SK-N-MC (cell line): Measurements from ENCODE around the gene DDX1.

Experiments used
- DNase-seq: peaks from one replicate; pipeline ENCODE4 v3.0.0-alpha.2; 2011; ENCODE audit warnings: low read depth, low spot score
- H3K27ac ChIP-seq: fragments of 200-600 bp; sonication (generic); 2 replicates; pipeline ENCODE4 v1.5.1; 2016; ENCODE audit warnings: mixed run types
- H3K36me3 ChIP-seq: fragments of 200-600 bp; sonication (generic); 2 replicates; pipeline ENCODE4 v1.6.1; 2017; ENCODE audit warnings: antibody characterized with exemption, low read length, mixed read lengths; ENCODE audit not compliant: insufficient read depth
- H3K4me3 ChIP-seq: fragments of 200-600 bp; sonication (generic); 2 replicates; pipeline ENCODE4 v1.5.1; 2016
- H3K9ac ChIP-seq: fragments of 200-600 bp; sonication (generic); 2 replicates; pipeline ENCODE4 v1.8.0; 2017; ENCODE audit warnings: mixed run types, mixed read lengths; ENCODE audit not compliant: insufficient read length
- H3K9me3 ChIP-seq: fragments of 200-600 bp; sonication (generic); 2 replicates; pipeline ENCODE4 v1.6.1; 2017; ENCODE audit warnings: low read depth, mild to moderate bottlenecking, antibody characterized with exemption, low read length, moderate library complexity, mixed read lengths
- EZH2 ChIP-seq: fragments of 200-600 bp; sonication (generic); IDR thresholded peaks from one replicate; pipeline ENCODE4 v1.6.1; 2017; ENCODE audit warnings: antibody characterized with exemption
- FOXP2 ChIP-seq: optimal IDR thresholded peaks from 2 replicates; pipeline ENCODE3; 2011; ENCODE audit warnings: mild to moderate bottlenecking, moderate library complexity; ENCODE audit not compliant: insufficient read depth; ENCODE audit errors: extremely low read length, control extremely low read depth
- POLR2AphosphoS5 ChIP-seq: IDR thresholded peaks from 2 replicates; pipeline ENCODE4 v1.6.1; 2012; ENCODE audit warnings: mild to moderate bottlenecking, low read depth, low read length, borderline replicate concordance

DDX1 gene

GRCh38 chr2:15671842-15672815 lies 80.5 kb downstream of the DDX1 start:
- no peak for DNase-seq
- Histone ChIP-seq H3K9ac (no peak overlapping the region), H3K27ac (no peak overlapping the region), H3K4me3 (no peak overlapping the region), H3K9me3 (no peaks in the 10 kb centered on the region), H3K36me3 (no peaks in the 10 kb centered on the region)
- TF ChIP-seq POLR2AphosphoS5 (no peak), EZH2 (no peak), FOXP2 (no peak)

- Histone ChIP-seq H3K9me3 (no peaks in the 10 kb centered on the region), H3K9ac (no peak overlapping the region), H3K27ac (no peak overlapping the region), H3K4me3 (no peak overlapping the region), H3K36me3 (no peaks in the 10 kb centered on the region)
- TF ChIP-seq FOXP2: no peak
- DNase-seq: no peak
Measured at GRCh38 chr2:15672961-15673918, 81.6 kb downstream of the DDX1 start.

- Histone ChIP-seq H3K36me3 (no peaks in the 10 kb centered on the region), H3K4me3 (no peak overlapping the region), H3K9ac (no peak overlapping the region), H3K27ac (no peak overlapping the region), H3K9me3 (no peaks in the 10 kb centered on the region)
- TF ChIP-seq POLR2AphosphoS5 (no peak), EZH2 (no peak), FOXP2 (no peak)
- no peak for DNase-seq
Measured at GRCh38 chr2:15673919-15674636, 82.4 kb downstream of the DDX1 start.

GRCh38 chr2:15674637-15675455 lies 83.2 kb downstream of the DDX1 start:
- no peak for DNase-seq
- H3K9me3 ChIP-seq: no peaks in the 10 kb centered on the region
- H3K27ac ChIP-seq: no peak overlapping the region
- no peak for TF ChIP-seq EZH2
- TF ChIP-seq FOXP2: no peak
- no peak for TF ChIP-seq POLR2AphosphoS5
- no peaks in the 10 kb centered on the region for H3K36me3 ChIP-seq
- H3K4me3 ChIP-seq: no peak overlapping the region
- no peak overlapping the region for H3K9ac ChIP-seq

GRCh38 chr2:15675456-15676195 lies 84.0 kb downstream of the DDX1 start:
- Histone ChIP-seq H3K36me3 (no peaks in the 10 kb centered on the region), H3K9ac (no peak overlapping the region), H3K9me3 (no peaks in the 10 kb centered on the region), H3K4me3 (no peak overlapping the region), H3K27ac (no peak overlapping the region)
- no peak for TF ChIP-seq FOXP2
- no peak for DNase-seq

- Histone ChIP-seq H3K9ac (no peak overlapping the region), H3K4me3 (no peak overlapping the region), H3K36me3 (no peaks in the 10 kb centered on the region), H3K27ac (0 out of 2 replicates have a peak overlapping the region, but pooled peaks have one; percentile 13), H3K9me3 (no peaks in the 10 kb centered on the region)
- DNase-seq: no peak
- no peak for TF ChIP-seq EZH2
- no peak for TF ChIP-seq FOXP2
- no peak for TF ChIP-seq POLR2AphosphoS5
Measured at GRCh38 chr2:15677141-15677843, 85.6 kb downstream of the DDX1 start.

- H3K4me3 ChIP-seq: no peak overlapping the region
- H3K9ac ChIP-seq: no peak overlapping the region
- no peaks in the 10 kb centered on the region for H3K9me3 ChIP-seq
- no peak for TF ChIP-seq FOXP2
- TF ChIP-seq POLR2AphosphoS5: no peak
- no peak for TF ChIP-seq EZH2
- DNase-seq: no peak
- H3K27ac ChIP-seq: no peak overlapping the region
- H3K36me3 ChIP-seq: no peaks in the 10 kb centered on the region
Measured at GRCh38 chr2:15678346-15678745, 86.7 kb downstream of the DDX1 start.
